G401 (cell line): ENCODE results near the gene SPECC1L. TPM values are rescaled to one million over a fixed set of nuclear protein-coding genes. Genes with fewer than 3 reads are reported as not detected.

ENCODE experiments used
- DNase-seq: peaks from one replicate; pipeline ENCODE4 v3.0.0-alpha.2; 2015; ENCODE audit warnings: low spot score
- in situ Hi-C: cut with HindIII; loops from 2 replicates; pipeline ENCODE4 v1.10.0; 2016; ENCODE audit warnings: low sequenced_read_pairs, mixed read lengths
- total RNA-seq: library from RNA; depleted of rRNA; stranded (reverse); fragments of >200 nt; shearing (Covaris generic); gene quantifications from 2 replicates; pipeline ENCODE4 v1.2.3, GENCODE V29; 2014

SPECC1L gene
- total RNA-seq, 1 experiment from 2014 or later: 12.0 TPM

DNA sequence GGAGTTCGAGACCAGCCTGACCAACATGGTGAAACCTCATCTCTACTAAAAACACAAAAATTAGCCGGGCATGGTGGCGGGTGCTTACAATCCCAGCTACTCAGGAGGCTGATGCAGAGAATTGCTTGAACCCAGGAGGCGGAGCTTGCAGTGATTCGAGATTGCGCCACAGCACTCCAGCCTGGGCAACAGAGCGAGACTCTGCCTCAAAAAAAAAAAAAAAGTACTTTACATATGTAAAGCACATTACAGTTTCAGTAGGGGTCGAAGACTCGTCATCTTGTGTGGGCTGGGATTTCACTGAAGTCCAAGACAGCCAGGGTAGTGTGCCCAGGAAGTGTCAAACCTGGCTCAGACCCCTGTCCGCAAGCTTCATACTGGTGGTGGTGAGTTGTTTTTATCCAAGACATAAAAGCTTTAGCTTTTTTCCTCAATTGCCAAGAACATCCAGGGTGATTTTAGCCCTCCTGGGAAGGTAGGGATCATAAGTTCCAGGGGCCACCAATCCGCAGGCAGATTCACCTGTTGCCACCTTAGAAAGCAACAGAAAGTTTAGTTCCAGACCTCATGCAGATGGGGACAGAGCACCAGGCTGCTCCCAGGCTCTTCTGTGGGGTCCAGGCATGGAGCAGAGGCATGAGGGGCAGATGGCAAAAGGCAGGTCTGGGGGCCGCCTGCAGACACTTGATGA lies 135.1 kb downstream of the SPECC1L start:
- in situ Hi-C loops: no loop called here

DNA sequence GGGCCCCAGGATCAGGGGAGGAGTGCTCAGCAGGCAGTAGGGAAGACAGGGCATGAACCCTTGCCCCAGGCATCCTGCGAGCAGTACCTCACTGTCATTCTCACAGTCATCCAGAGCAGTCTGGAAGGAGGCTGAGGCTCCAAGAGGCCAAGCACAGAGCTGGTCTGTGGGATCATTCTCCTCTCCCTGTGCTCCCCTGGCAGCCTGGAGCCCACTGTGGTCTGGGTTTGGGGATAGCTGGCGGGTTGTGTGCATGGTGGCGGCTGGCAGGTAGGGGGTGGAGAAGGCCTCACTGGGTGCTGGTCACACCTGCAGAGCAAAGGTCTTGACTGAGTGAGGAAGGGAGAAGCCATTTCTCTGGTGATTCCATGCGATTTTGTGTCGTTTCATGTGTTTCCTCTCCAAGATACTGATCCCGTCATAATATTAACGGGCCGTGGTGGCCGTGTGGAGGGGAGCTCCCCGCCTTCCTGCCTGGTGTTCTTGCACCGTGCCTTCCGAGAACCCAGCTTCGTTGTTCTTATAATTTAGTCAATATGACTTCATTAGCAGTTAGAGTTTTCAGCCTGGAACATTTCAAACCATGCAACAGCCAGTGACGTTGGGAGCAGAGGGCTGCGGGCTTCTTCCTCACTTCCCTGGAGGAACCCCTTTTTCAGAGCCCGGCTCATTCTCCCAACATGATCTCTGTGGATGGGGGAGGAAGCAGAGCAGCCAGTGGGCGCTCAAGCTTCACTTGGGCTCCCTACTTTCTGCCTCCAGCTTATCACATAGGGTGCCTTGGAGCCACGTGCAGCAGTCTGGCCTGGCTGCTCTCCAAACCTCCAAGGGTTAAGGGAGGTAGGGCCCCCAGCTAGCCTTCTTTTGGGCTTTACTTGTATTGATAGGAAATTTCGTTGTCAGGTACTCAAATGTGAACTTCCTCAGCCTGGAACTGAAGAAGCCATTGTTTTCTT lies 136.0 kb downstream of the SPECC1L start:
- in situ Hi-C loops: no loop called here
- no peak for DNase-seq

More for the DNA sequence above, 135.1 kb downstream of the SPECC1L start:
- DNase-seq: no peak

DNA sequence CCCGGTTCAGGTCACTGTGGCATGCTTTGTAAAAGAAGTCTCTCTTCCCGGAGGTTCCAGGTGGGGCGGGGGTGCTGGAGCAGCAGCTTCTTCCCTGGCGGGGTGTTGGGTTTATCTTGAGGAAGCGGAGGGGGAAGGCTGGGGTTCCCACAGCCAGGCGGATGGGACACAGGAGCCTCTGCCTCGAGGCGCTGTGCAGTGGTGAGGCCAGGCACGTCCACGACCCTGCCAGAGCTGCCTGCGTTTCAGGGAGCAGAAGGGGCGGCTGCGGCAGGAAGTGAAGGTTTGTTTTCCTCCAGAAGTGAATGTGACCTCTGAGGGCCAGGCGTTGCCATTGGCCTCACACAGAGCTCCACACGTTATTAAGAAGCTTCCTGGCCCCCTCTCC lies 136.6 kb downstream of the SPECC1L start:
- in situ Hi-C loops: no loop called here
- no peak for DNase-seq

DNA sequence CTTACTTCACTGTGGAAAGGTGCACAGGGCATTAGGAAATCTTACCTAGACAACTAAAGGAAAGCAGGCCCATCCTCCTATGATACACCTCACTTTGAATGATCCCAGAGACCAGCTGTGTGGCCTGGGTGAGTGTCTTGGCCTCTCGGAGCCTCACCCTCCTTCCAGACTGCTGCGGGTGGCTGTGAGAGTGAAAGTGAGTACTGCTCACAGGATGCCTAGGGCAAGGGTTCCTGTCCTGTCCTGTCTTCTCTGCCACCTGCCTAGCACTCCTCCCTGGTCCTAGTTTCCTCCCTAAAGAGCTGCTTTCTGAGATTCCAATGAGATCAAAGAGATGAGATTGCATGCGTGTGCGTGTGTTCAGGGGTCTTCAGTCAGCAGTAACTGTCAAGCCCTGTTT lies 137.3 kb downstream of the SPECC1L start:
- no peak for DNase-seq
- in situ Hi-C loops: no loop called here

DNA sequence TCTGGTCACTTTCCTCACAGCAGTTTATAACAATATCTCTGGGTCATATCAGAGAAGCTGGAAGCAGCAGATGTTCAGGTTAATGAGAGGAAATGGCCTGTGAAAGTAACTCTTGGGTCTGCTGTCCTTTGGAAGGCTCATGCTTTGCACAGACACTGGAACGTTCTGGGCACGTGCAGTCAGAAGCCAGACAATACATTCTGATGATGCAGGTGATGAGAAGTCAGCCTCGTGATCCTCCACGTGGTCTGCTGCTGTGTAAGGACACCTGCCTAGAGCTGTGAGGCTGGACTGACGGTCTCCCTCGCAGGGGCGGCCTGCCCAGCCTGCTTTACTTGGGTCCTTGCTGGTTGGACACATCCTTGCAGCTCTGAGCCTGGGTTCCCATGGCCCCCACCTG lies 138.0 kb downstream of the SPECC1L start:
- in situ Hi-C loops: no loop called here
- no peak for DNase-seq

DNA sequence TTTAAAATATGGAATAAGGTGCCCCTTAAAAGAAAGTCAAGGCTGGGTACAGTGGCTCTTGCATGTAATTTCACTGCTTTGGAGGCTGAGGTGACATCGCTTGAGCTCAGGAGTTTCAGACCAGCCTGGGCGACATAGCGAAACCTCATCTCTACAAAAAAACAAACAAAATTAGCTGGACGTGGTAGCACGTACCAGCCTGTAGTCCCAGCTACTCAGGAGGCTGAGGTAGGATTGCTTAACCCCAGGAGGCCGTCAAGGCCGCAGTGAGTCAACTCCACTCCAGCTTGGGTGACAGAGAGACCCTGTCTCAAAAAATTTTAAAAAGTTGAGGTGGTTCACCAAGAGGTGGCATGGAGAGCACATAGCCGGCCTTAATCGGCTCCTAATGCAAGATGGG lies 139.1 kb downstream of the SPECC1L start:
- in situ Hi-C loops: no loop called here
- no peak for DNase-seq

DNA sequence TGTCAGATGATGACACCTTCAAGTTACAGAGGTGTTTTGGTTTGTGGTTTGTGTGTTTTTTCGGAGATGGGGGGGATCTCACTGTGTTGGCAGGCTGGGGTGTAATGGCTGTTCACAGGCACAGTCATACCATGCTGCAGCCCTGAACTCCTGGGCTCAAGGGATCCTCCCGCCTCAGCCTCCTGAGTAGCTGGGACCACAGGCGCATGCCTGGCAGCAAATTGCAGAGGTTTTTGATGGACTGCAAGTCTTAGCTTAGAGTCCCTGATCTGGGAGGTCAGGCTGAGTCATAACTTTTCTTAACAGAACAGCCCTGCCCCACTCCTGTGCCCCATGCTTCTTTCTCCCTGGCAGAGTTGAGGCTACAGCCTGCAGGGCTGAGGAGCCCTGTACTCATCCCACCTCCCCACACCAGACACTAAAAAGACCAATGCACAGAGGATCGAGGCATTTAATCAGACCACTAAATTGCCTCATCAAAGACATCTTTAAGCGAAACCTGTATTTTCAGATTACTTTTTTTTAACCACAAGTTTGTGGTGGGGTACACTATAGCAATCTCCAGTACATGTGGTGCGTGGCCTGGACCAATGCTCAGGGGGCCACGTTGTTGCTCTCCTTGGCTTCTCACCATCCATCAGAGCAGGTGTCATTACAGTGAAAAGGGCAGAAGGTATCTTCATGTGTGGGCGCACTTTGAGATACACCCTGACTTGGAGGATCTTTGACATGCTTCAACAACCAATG lies 139.7 kb downstream of the SPECC1L start:
- no peak for DNase-seq
- in situ Hi-C loops: no loop called here

DNA sequence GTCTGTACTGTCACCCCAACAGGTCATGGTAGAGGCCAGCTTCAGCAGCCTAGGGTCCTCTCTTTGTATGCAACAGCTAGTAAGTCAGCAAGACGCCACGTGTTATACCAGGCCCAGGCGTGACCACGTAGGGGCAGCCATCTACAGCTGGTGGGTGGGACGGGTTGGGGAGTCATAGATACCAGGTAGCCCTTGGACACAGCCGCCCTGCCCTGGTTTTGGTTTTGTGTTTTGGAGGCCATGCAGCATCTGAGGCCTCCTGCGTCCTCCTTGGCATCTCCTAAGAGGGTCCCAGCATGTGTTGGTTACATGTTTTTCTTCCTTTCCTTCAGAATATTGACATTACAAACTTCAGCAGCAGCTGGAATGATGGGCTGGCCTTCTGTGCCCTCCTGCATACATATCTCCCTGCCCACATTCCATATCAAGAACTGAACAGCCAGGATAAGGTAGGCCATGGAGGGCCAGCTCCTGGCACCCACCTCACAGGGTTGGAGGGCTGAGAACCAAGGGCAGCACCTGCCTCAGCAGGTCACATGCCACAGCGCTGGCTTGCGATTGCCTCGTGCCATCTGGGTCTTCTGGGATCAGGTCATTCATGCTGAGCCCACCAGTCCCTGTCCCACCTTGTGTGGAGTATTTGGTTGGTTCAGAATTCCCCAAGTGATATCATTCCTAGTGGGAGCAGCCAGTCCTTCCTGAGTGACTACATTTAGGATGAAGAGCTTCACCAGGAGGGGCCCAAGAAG lies 140.8 kb downstream of the SPECC1L start:
- in situ Hi-C loops: no loop called here
- DNase-seq: no peak

DNA sequence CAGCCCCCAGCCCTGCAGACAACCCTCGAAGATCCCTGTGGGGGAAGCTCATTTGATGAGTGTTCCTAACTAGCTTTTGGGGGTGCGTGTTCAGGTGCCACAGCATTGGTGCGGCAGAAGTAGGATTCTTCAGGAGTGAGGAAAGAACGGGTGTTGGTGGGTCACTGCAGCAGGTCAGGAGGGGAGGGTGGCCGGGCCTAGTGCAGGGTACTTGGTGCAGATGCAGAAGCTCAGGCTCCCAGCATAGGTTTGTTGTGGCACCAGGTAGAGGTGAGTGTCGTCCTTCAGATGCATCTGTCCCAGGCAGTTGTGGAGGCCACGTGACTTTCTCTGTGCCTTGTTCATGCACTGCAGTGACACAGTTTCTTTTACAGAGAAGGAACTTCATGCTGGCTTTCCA lies 141.6 kb downstream of the SPECC1L start:
- no peak for DNase-seq
- in situ Hi-C loops: no loop called here

DNA sequence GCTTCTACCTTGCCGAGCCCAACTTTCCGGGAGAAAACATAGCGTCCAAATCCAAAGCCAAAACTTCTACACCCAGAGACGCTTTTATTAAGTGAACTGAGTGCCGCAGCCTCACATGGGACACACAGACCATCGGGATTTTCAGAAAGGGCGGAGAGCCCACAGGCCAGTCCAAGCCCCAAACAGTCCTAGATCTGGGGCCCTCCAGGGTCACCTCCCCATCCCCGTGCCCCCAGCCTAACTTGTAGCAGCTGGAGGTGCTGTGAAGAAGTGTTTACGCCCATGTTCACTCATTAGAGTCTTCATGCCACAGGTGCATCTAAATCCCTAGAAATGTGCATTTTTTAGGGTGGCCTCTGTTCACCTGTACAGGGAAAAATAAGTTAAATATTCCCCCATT lies 142.6 kb downstream of the SPECC1L start:
- DNase-seq: no peak
- in situ Hi-C loops: no loop called here

DNA sequence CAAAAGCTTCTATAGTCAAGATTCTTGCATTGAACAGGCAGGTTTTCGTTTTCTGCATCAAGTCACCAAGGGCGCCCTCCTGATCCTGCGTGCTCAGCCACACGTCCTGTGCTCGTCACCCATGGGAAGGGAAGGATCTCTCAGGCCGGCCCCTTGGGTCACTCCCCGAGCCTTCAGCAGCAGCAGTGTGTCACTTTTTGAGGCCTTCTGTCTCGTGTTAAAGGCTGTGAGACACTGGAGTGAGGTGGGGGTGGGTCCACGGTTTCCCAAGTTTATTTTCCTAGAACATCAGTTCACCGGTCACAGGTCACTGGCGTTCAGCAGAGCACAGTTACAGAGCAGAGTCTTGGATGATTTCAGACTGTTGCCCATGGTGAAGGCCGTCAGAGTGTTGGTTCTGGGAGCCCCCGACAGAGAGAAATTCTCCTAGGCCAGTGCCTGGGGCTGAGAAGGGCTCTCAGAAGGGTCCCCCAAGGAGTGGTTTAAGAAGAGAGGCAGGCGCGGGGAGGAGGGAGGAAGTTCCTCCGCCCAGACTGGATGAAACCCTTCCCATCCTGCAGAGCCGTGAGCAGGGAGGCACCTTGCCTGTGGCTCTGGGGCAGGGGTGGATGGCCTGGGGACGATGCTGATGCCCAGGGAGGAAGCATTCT lies 143.2 kb downstream of the SPECC1L start:
- DNase-seq: no peak
- in situ Hi-C loops: no loop called here

DNA sequence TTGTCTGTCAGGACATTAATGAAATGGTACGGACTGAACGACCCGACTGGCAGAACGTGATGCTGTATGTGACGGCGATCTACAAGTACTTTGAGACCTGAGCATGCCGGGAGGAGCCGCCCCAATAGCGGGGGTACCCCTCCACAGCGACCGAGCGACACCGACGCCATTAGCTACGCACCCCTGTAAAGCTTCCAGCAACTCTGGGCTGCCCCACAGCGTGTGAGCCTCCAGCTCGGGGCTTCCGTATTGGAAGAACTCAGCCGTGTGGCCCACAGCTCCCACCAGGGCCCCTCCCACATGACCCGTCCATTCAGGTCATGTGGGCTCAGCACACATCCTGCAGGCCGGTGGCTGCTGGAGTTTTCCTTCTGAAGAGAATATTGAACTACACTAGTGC lies 143.9 kb downstream of the SPECC1L start:
- in situ Hi-C loops: no loop called here
- no peak for DNase-seq

DNA sequence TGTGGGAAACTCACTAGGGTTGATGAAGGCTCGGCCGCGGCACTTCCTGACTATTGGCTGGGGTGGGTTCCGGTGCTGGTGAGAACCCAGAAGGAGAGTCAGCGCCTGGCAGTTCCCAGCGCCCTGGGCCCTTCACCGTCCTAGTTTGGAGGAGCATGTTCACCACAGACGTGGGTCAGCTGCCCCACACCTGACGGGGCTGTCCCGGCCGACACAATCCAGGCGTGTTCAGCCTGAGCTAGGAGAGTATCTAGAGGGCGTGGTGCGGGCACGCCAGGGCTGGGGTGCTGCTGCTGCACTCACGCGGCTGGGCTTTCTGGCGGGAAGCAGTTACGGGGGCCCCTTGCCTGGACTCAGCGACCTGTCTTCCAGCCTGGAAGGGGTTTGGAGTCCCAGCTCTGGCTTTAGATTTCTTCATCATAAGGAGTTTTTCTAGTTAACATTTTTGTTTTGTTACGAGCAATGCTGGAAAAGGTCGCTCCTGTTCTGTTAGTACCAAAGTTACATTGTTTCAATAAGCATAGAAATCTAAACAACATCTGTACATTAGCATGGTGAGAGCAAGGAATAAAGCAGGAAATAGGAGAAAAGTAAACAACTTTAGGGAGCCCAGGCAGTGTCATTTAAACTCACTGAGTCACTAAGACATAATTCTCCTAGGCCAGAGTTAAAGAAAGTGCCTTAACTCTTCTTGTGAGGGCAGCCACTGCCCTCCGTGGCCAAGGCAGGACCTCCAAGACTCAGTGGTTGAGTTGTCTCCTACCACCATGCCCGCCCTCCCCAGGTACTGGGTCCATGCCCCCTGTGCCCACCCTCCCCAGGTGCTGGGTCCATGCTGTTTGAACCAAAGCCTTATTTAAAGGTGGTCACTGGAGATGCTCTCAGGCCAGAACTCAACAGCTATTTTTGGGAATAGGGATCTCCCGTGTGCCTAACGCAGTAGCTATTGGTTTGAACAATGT lies 144.6 kb downstream of the SPECC1L start:
- in situ Hi-C loops: no loop called here
- no peak for DNase-seq

DNA sequence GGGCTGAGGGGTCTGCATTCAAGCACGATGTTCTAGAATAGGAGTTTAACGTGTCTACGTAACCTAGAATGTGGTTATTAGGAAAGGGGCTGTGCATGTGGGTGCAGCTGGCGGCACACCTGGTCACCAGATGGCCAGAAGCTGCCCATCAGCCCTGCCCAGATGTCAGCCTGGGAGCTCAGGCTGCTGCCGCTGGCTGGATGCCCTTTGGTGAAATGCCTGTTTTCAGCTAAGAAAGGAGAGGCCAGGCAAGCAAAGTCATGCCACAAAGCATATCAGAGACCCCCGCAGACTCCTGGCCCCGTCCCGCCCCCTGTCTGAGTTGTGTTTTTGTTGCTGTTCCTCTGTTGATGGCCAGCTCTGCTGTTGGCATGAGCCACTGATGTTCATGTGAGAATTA lies 145.5 kb downstream of the SPECC1L start:
- in situ Hi-C loops: no loop called here
- no peak for DNase-seq

DNA sequence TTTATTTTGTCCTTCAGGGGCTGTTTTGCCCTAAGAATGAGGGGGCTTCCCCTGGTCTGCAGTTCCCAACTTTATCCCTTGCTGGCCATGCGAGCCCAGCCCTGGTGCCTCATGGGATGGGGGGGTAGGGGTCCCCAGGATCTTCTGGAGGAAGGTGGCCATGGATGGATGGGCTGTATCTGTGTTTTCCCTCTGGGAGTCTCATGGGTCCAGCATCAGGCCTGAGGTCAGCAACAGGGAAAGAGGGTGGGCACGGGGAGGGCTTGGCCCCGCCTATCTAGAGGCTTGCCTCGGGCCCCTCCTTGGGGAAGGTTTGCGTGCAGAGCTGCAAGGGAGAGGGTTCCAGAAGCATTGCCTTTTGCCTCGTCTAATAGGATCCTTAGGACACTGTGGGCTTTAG lies 146.0 kb downstream of the SPECC1L start:
- no peak for DNase-seq
- in situ Hi-C loops: no loop called here

DNA sequence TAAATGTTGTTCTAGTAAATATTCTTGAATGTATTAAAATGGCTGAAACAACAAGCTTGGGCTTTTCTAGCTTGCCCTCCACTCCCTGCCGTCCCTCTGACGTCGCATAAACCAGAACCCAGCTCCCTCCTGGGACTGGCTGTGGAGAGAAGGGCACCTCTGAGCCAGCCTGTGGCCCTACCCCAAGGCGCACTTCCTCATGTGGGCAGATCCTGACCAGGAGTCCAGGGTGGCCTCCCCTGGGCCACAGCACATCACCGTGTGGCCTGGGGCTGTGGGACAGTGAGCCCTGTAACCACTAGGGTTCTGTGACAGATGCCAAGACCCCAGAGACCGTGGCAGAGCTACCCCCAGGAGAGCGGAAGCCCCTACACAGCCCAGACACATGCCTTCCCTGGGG lies 146.6 kb downstream of the SPECC1L start:
- in situ Hi-C loops: no loop called here

DNA sequence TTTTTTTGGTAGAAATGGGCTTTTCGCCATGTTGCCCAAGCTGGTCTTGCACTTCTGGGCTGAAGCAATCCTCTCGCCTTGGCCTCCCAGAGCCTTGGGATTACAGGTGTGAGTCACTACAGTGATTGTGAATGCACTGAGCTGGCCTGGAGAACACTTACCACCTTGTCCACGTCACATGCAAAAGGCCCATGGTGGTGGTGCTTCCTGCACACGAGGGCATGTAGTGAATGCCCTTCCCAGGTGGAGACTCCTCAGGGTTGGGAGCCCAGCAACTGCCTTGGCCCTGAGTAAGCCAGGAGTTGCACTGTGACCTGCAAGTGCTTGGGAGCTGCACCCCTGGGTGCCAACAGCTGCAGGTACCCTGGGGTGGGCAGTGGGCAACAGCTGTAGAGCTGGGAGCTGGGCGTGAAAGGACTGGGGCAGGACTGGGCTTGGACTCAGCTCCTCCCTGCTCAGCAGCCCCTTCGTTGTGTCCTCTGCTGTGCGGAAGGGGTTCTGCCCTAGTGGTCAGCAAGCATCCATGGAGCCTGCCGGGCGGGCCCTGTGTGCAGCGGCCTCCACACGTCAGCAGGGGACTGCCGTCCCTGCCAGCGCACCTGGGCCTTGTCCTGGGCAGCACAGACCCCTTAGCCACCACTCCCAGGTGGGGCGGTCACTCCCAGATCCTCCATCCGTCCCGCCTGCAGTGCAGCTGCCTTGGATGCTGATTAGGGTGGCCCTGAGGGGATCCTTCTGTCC lies 147.4 kb downstream of the SPECC1L start:
- no peak for DNase-seq
- in situ Hi-C loops: no loop called here

More for the DNA sequence above, 146.6 kb downstream of the SPECC1L start:
- no peak for DNase-seq
